ENCODE data around the gene TNFRSF25. TPM values are rescaled to one million over a fixed set of nuclear protein-coding genes. Genes with fewer than 3 reads are reported as not detected.

Gene TNFRSF25
- total RNA-seq, 4 donors from 2014 or later = 2.1 to 11.5 (median 5.7) TPM

- TF ChIP-seq CTCF (IDR thresholded peaks at IDR 0.05; ENCODE audit: low read depth) = no peak
Measured at GRCh38 chr1:6500544-6501278, 34.7 kb upstream of the TNFRSF25 start.

DNA sequence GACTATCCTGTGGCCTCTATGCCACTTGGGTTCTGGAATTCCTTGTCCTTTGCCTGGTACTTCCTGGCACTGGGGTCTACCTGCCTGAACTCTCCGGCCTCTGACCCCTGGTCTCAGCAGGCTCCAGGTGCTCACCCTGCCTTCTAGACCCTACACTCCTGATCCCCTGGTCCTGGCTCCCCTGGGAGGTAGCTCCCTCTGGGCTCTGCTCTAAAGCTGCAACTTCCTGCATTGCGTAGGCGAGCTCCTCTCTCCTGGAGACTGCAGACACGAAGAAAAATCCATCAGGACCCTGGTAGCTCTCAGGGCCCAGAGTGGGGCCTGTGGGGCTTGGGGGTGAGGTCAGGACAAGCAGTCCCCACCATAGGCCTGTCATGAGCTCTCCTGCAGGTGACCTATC, 33.3 kb upstream of the TNFRSF25 start:
- TF ChIP-seq CTCF (IDR thresholded peaks at IDR 0.05; ENCODE audit: low read depth) = no peak

GRCh38 chr1:6498576-6499111, 32.7 kb upstream of the TNFRSF25 start:
- no peak for TF ChIP-seq CTCF (IDR thresholded peaks at IDR 0.05; ENCODE audit: low read depth)

- TF ChIP-seq CTCF (IDR thresholded peaks at IDR 0.05; ENCODE audit: low read depth) = no peak
Measured at GRCh38 chr1:6497867-6498575, 32.0 kb upstream of the TNFRSF25 start.

- TF ChIP-seq CTCF (IDR thresholded peaks at IDR 0.05; ENCODE audit: low read depth) = no peak
Measured at GRCh38 chr1:6497215-6497866, 31.4 kb upstream of the TNFRSF25 start.

GRCh38 chr1:6496890-6497214, 30.9 kb upstream of the TNFRSF25 start:
- no peak for TF ChIP-seq CTCF (IDR thresholded peaks at IDR 0.05; ENCODE audit: low read depth)

DNA sequence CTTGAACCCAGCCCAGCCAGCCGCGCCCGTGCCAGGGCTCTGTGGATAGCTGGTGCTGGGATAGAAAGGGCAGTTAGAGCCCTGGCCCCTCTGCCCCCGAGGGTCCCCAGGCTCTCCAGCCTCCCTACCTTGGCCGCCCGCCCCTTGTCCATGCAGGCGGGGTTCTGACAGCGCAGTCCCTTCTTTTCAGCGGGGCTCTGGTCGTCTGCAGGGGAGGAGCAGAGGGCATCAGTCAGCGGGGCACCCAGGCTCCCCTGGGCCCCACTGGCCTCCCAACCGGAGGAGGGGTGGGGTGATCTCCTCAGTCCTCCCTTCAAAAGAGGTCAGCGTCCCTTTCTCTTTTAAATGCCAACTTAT, 30.4 kb upstream of the TNFRSF25 start:
- TF ChIP-seq CTCF (IDR thresholded peaks at IDR 0.05; ENCODE audit: low read depth) = no peak
